ENCODE measurements around the gene MACF1. TPM values are rescaled to one million over a fixed set of nuclear protein-coding genes. Genes with fewer than 3 reads are reported as not detected.

Gene MACF1
- total RNA-seq, 2 donors from 2014 or later: 214 to 251 TPM

- H3K4me1 ChIP-seq (ENCODE audit: control insufficient read depth, insufficient read depth, low read length): peaks cover 21% of the 10 kb centered on the region
- H3K36me3 ChIP-seq (ENCODE audit: control insufficient read depth, insufficient read depth, low read length): peaks cover 36% of the 10 kb centered on the region
- WGBS, 2 experiments (ENCODE audit: insufficient coverage in 1 of 2, insufficient read length in 1 of 2): 50 to 52% methylated on average over 3 of the region's 3 CpGs
- DNase-seq: peak; percentile 87
- H3K27me3 ChIP-seq (ENCODE audit: control insufficient read depth, insufficient read depth, low read length, poor library complexity, severe bottlenecking): no peaks in the 10 kb centered on the region
- Mint-ChIP-seq H3K4me1 (peaks cover 59% of the 10 kb centered on the region), H3K36me3 (ENCODE audit: low read depth) (peaks cover 28% of the 10 kb centered on the region), H3K27ac (no peak overlapping the region), H3K27me3 (ENCODE audit: insufficient read depth) (no peaks in the 10 kb centered on the region), H3K9me3 (no peaks in the 10 kb centered on the region), H3K4me3 (peak overlapping the region; percentile 75)
- H3K9ac ChIP-seq (ENCODE audit: extremely low read depth, low read length, poor library complexity, severe bottlenecking): peak overlapping the region; percentile 0
- H3K4me3 ChIP-seq (ENCODE audit: low read length): peak overlapping the region; percentile 89
- H3K9me3 ChIP-seq (ENCODE audit: control insufficient read depth, low read length): no peaks in the 10 kb centered on the region
- H3K27ac ChIP-seq (ENCODE audit: low read depth, low read length): no peak overlapping the region
- TF ChIP-seq CTCF (conservative IDR thresholded peaks at IDR 0.05): peak; percentile 81
These were observed 206.5 kb downstream of the MACF1 start for GRCh38 chr1:39410915-39411436.

- Histone ChIP-seq H3K27me3 (ENCODE audit: control insufficient read depth, insufficient read depth, low read length, poor library complexity, severe bottlenecking) (no peaks in the 10 kb centered on the region), H3K4me3 (ENCODE audit: low read length) (peak overlapping the region; percentile 89), H3K36me3 (ENCODE audit: control insufficient read depth, insufficient read depth, low read length) (peaks cover 44% of the 10 kb centered on the region), H3K4me1 (ENCODE audit: control insufficient read depth, insufficient read depth, low read length) (peaks cover 19% of the 10 kb centered on the region), H3K27ac (ENCODE audit: low read depth, low read length) (no peak overlapping the region), H3K9ac (ENCODE audit: extremely low read depth, low read length, poor library complexity, severe bottlenecking) (peak overlapping the region; percentile 0), H3K9me3 (ENCODE audit: control insufficient read depth, low read length) (no peaks in the 10 kb centered on the region)
- H3K4me3 Mint-ChIP-seq: peak overlapping the region; percentile 75
- WGBS, 2 experiments (ENCODE audit: insufficient coverage in 1 of 2, insufficient read length in 1 of 2): 73 to 76% methylated on average over 3 of the region's 3 CpGs
- no peaks in the 10 kb centered on the region for H3K27me3 Mint-ChIP-seq (ENCODE audit: insufficient read depth)
- H3K36me3 Mint-ChIP-seq (ENCODE audit: low read depth): peaks cover 32% of the 10 kb centered on the region
- no peak for TF ChIP-seq CTCF (conservative IDR thresholded peaks at IDR 0.05)
- no peak for DNase-seq
- H3K4me1 Mint-ChIP-seq: peaks cover 52% of the 10 kb centered on the region
- no peak overlapping the region for H3K27ac Mint-ChIP-seq
- H3K9me3 Mint-ChIP-seq: no peaks in the 10 kb centered on the region
These were observed 207.3 kb downstream of the MACF1 start for GRCh38 chr1:39411526-39412478.

- Histone ChIP-seq H3K4me1 (ENCODE audit: control insufficient read depth, insufficient read depth, low read length) (peaks cover 9% of the 10 kb centered on the region), H3K9ac (ENCODE audit: extremely low read depth, low read length, poor library complexity, severe bottlenecking) (no peak overlapping the region)
These were observed 208.4 kb downstream of the MACF1 start for GRCh38 chr1:39412892-39413291.

More at GRCh38 chr1:39412892-39413291, 208.4 kb downstream of the MACF1 start:
- H3K4me3 ChIP-seq (ENCODE audit: low read length): peak overlapping the region; percentile 89
- peaks cover 41% of the 10 kb centered on the region for H3K4me1 Mint-ChIP-seq
- peaks cover 47% of the 10 kb centered on the region for H3K36me3 ChIP-seq (ENCODE audit: control insufficient read depth, insufficient read depth, low read length)
- H3K27me3 ChIP-seq (ENCODE audit: control insufficient read depth, insufficient read depth, low read length, poor library complexity, severe bottlenecking): no peaks in the 10 kb centered on the region
- H3K4me3 Mint-ChIP-seq: no peak overlapping the region
- WGBS, 2 experiments (ENCODE audit: insufficient coverage in 1 of 2, insufficient read length in 1 of 2): 93 to 100% methylated on average over 1 to 2 of the region's 2 CpGs
- peaks cover 35% of the 10 kb centered on the region for H3K36me3 Mint-ChIP-seq (ENCODE audit: low read depth)
- no peaks in the 10 kb centered on the region for H3K9me3 Mint-ChIP-seq
- no peaks in the 10 kb centered on the region for H3K9me3 ChIP-seq (ENCODE audit: control insufficient read depth, low read length)
- no peak overlapping the region for H3K27ac Mint-ChIP-seq
- H3K27ac ChIP-seq (ENCODE audit: low read depth, low read length): no peak overlapping the region
- TF ChIP-seq CTCF (conservative IDR thresholded peaks at IDR 0.05): no peak
- no peak for DNase-seq
- no peaks in the 10 kb centered on the region for H3K27me3 Mint-ChIP-seq (ENCODE audit: insufficient read depth)
